Suprapubic skin (tissue), 4 donors: ENCODE measurements around the gene MYO1E. TPM values are rescaled to one million over a fixed set of nuclear protein-coding genes. Genes with fewer than 3 reads are reported as not detected.
A peak's percentile ranks its signal among the peaks of the same experiment; 100 is the strongest.

Experiments
- DNase-seq, 2 donors: peaks; one replicate each; pipeline ENCODE4 v3.0.0-alpha.2; 2019; ENCODE audit warnings: low spot score in 2 of 2
- H3K27ac ChIP-seq: fragments of 200-600 bp; sonication (generic); one replicate; pipeline ENCODE4 v1.5.1; 2019
- H3K27me3 ChIP-seq: fragments of 200-600 bp; sonication (generic); one replicate; pipeline ENCODE4 v1.5.1; 2019
- H3K36me3 ChIP-seq: fragments of 200-600 bp; sonication (generic); one replicate; pipeline ENCODE4 v1.5.1; 2019
- H3K4me1 ChIP-seq: fragments of 200-600 bp; sonication (generic); one replicate; pipeline ENCODE4 v1.5.1; 2019
- H3K4me3 ChIP-seq: fragments of 200-600 bp; sonication (generic); one replicate; pipeline ENCODE4 v1.5.1; 2019; ENCODE audit warnings: mild to moderate bottlenecking
- H3K9me3 ChIP-seq: fragments of 200-600 bp; sonication (generic); one replicate; pipeline ENCODE4 v1.5.1; 2019
- EP300 ChIP-seq: sonication (generic); formaldehyde crosslinking; IDR thresholded peaks from one replicate; pipeline ENCODE4 v1.6.1; 2017; ENCODE audit warnings: antibody characterized with exemption
- POLR2A ChIP-seq, 2 donors: fragments of 450-650 bp; IDR thresholded peaks; one replicate each; pipeline ENCODE4 v1.6.1; 2017; ENCODE audit warnings: antibody characterized with exemption in 2 of 2, mild to moderate bottlenecking in 2 of 2, moderate library complexity in 2 of 2
- POLR2AphosphoS5 ChIP-seq, 3 donors: sonication (generic); formaldehyde crosslinking; IDR thresholded peaks; one replicate each; pipeline ENCODE4 v1.6.1; 2017; ENCODE audit warnings: antibody characterized with exemption in 3 of 3
- WGBS: methylation state at CpG from one replicate; pipeline ENCODE4 v1.1.5; 2018; 5-methylcytosine and 5-hydroxymethylcytosine counted together
- total RNA-seq, 4 donors: library from RNA; depleted of rRNA; stranded (reverse); fragments of >200 nt; gene quantifications; one replicate each; pipeline ENCODE4 v1.1.0, GENCODE V29; 2016
- TF ChIP-seq, protein P1 (sequence below), 2 donors: fragments of 200-600 bp in 1 of 2; fragments of 450-650 bp in 1 of 2; sonication (generic) in 1 of 2; IDR thresholded peaks; one replicate each; pipeline ENCODE4 v1.5.1; 2016 to 2019; ENCODE audit warnings: antibody characterized with exemption in 2 of 2, mild to moderate bottlenecking in 1 of 2, moderate library complexity in 1 of 2

MYO1E gene
- total RNA-seq, 4 donors from 2014 or later: 79.7 to 171 (median 144) TPM

DNA sequence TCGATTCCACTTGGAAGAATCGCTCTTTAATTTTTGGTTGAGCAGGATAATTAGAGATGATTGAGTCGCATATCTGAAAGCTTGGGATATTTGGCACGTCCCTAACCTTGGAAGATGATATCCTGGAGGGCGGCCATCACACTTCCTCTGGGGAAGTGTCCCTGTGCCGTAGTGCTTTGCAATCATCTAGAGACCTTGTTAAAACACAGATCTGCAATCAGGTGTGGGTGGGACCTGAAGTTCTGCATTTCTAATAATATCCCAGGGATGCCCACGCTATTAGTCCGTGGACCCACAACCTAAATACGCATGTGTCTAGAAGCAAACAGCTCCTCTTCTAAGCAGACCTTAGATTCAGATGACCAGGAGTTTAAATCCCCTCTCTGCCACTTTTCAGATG is 20.5 kb downstream of the MYO1E start:
- no peak for DNase-seq
- H3K27me3 ChIP-seq: no peaks in the 10 kb centered on the region
- H3K27ac ChIP-seq: peak overlapping the region; percentile 4
- H3K9me3 ChIP-seq: no peaks in the 10 kb centered on the region
- no peaks in the 10 kb centered on the region for H3K36me3 ChIP-seq
- 78% methylated on average over 9 of the region's 9 CpGs for WGBS
- TF ChIP-seq POLR2AphosphoS5 (IDR thresholded peaks at IDR 0.05) (no peak), EP300 (no peak), POLR2A (IDR thresholded peaks at IDR 0.05) (no peak)
- TF ChIP-seq, protein P1, sequence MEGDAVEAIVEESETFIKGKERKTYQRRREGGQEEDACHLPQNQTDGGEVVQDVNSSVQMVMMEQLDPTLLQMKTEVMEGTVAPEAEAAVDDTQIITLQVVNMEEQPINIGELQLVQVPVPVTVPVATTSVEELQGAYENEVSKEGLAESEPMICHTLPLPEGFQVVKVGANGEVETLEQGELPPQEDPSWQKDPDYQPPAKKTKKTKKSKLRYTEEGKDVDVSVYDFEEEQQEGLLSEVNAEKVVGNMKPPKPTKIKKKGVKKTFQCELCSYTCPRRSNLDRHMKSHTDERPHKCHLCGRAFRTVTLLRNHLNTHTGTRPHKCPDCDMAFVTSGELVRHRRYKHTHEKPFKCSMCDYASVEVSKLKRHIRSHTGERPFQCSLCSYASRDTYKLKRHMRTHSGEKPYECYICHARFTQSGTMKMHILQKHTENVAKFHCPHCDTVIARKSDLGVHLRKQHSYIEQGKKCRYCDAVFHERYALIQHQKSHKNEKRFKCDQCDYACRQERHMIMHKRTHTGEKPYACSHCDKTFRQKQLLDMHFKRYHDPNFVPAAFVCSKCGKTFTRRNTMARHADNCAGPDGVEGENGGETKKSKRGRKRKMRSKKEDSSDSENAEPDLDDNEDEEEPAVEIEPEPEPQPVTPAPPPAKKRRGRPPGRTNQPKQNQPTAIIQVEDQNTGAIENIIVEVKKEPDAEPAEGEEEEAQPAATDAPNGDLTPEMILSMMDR (IDR thresholded peaks at IDR 0.05): no peak
- H3K4me3 ChIP-seq: no peak overlapping the region
- H3K4me1 ChIP-seq: peaks cover 36% of the 10 kb centered on the region

DNA sequence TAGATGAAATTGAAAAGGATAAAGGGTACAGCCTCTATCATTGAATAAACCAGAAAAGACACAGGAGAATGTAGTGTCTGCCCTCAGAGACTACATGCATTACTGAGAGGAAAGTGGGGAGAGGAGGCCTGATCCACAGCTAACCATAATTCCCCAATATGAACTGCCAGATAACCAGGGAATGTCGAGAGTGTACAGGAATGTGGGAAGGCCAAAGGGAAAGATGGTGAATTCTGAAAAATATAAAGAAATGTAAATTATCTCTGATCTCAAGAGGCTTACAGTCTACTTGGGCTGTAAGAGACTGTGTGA is 22.3 kb downstream of the MYO1E start:
- no peak for DNase-seq
- WGBS: 57% methylated on average over 1 of the region's 1 CpG
- Histone ChIP-seq H3K27ac (peak overlapping the region; percentile 75), H3K27me3 (no peaks in the 10 kb centered on the region), H3K36me3 (no peaks in the 10 kb centered on the region), H3K4me3 (no peak overlapping the region), H3K4me1 (peaks cover 35% of the 10 kb centered on the region), H3K9me3 (no peaks in the 10 kb centered on the region)
- TF ChIP-seq POLR2A (IDR thresholded peaks at IDR 0.05) (no peak), POLR2AphosphoS5 (IDR thresholded peaks at IDR 0.05) (no peak), EP300 (no peak)
- TF ChIP-seq, protein P1 (IDR thresholded peaks at IDR 0.05): no peak

DNA sequence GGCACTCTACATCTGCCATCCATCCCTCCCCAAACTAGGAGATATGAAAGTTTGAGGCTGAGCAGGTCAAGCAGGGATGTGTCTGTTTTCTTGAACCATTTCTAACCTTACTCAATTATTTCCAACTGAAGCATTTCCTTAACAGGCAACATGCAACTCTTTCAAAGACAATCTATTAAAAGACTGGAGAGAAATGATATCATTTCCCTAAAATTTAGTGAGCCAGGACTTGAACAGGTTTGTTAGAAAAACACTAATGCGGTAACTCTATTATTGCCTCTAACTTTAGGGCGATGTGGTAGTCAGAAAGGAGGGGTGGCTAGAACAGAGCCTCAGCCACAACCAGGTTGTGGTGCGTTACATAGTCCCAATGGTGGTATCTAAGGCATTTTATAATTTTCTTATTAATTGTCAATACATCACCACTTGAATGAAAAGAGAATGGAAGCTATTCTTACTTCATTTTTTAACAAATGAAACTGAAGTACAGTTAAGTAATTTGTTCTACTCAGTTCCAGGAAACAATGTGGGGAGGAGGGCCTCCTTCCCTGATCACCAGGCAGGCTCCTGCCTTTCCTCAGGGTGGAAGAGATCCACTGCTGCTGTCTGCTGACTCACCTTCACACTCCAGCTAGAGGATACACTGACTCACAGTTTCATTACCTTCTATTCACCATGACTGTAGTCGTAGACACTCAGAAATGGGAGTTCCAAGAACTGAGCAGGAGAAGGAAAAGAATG is 22.8 kb downstream of the MYO1E start:
- Histone ChIP-seq H3K36me3 (no peaks in the 10 kb centered on the region), H3K4me3 (no peak overlapping the region), H3K4me1 (peaks cover 33% of the 10 kb centered on the region), H3K27ac (peak overlapping the region; percentile 75), H3K9me3 (no peaks in the 10 kb centered on the region), H3K27me3 (no peaks in the 10 kb centered on the region)
- WGBS: 61% methylated on average over 4 of the region's 4 CpGs
- DNase-seq: no peak
- TF ChIP-seq EP300: no peak
- no peak for TF ChIP-seq POLR2A (IDR thresholded peaks at IDR 0.05)
- TF ChIP-seq, protein P1 (IDR thresholded peaks at IDR 0.05): no peak
- no peak for TF ChIP-seq POLR2AphosphoS5 (IDR thresholded peaks at IDR 0.05)

DNA sequence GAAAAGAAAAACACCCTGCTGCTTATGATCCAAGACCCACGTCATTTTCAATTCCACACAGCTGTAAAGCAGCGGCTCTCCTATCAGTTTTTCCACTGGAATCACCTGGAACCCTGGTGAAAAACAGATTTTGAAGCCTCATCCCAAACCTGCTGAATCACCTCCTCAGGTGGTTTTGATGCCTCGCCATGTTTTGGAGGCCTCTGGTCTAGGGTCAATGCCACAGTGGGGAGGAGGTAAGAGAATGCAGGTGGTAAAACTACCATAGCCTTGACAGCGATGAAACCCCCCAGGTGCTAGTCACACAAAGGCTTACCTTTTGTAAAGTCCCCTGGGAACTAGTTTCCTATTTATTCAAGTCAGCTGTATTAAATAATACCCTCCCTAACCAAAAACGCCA is 24.8 kb downstream of the MYO1E start:
- no peaks in the 10 kb centered on the region for H3K9me3 ChIP-seq
- TF ChIP-seq POLR2A (IDR thresholded peaks at IDR 0.05): no peak
- TF ChIP-seq POLR2AphosphoS5 (IDR thresholded peaks at IDR 0.05): no peak
- TF ChIP-seq EP300: no peak
- TF ChIP-seq, protein P1 (IDR thresholded peaks at IDR 0.05): no peak
- no peak for DNase-seq
- no peak overlapping the region for H3K4me3 ChIP-seq
- no peak overlapping the region for H3K27ac ChIP-seq
- H3K27me3 ChIP-seq: no peaks in the 10 kb centered on the region
- H3K4me1 ChIP-seq: peaks cover 25% of the 10 kb centered on the region
- no peaks in the 10 kb centered on the region for H3K36me3 ChIP-seq
- 87% methylated on average over 5 of the region's 5 CpGs for WGBS

GRCh38 chr15:59346951-59347350 is 25.7 kb downstream of the MYO1E start:
- no peak overlapping the region for H3K27ac ChIP-seq
- H3K27me3 ChIP-seq: no peaks in the 10 kb centered on the region
- WGBS: 81% methylated on average over 12 of the region's 12 CpGs
- TF ChIP-seq EP300 (no peak), POLR2A (IDR thresholded peaks at IDR 0.05) (no peak), POLR2AphosphoS5 (IDR thresholded peaks at IDR 0.05) (no peak)
- TF ChIP-seq, protein P1 (IDR thresholded peaks at IDR 0.05): no peak
- no peaks in the 10 kb centered on the region for H3K36me3 ChIP-seq
- H3K4me1 ChIP-seq: peaks cover 22% of the 10 kb centered on the region
- H3K4me3 ChIP-seq: no peak overlapping the region
- H3K9me3 ChIP-seq: no peaks in the 10 kb centered on the region
- no peak for DNase-seq
